Cardiac fibroblast (primary cell): ENCODE results near the gene ZNF581.

Experiments used
- DNase-seq, 2 donors: peaks; one replicate each; pipeline versions ENCODE4 v3.0.0 to v3.0.0-alpha.2; 2010; ENCODE audit warnings: low read depth in 2 of 2
- H3K4me3 ChIP-seq, 2 donors: replicated peaks in 1 of 2; 1 replicate in 1 of 2; 2 replicates in 1 of 2; pipeline ENCODE4 v1.5.1; 2011; ENCODE audit warnings: low read depth in 2 of 2, low read length in 2 of 2, mild to moderate bottlenecking in 2 of 2, moderate library complexity in 1 of 2
- CTCF ChIP-seq: IDR thresholded peaks from one replicate; pipeline ENCODE4 v1.5.1; 2011; ENCODE audit warnings: low read depth, mild to moderate bottlenecking, low read length, inconsistent platforms

Gene ZNF581

GRCh38 chr19:55611300-55611982, 32.0 kb upstream of the ZNF581 start:
- no peak for TF ChIP-seq CTCF
- no peak overlapping the region for H3K4me3 ChIP-seq
- no peak for DNase-seq

- H3K4me3 ChIP-seq: no peak overlapping the region
- no peak for DNase-seq
- no peak for TF ChIP-seq CTCF
These were observed 31.3 kb upstream of the ZNF581 start for GRCh38 chr19:55611983-55612645.

- TF ChIP-seq CTCF: no peak
- no peak overlapping the region for H3K4me3 ChIP-seq
- DNase-seq: no peak
These were observed 30.1 kb upstream of the ZNF581 start for GRCh38 chr19:55613396-55613795.

GRCh38 chr19:55613930-55614710, 29.3 kb upstream of the ZNF581 start:
- H3K4me3 ChIP-seq: no peak overlapping the region
- TF ChIP-seq CTCF: no peak
- no peak for DNase-seq

- no peak overlapping the region for H3K4me3 ChIP-seq
- TF ChIP-seq CTCF: no peak
- no peak for DNase-seq
These were observed 28.5 kb upstream of the ZNF581 start for GRCh38 chr19:55614711-55615542.
